ENCODE data around the gene FYN.

FYN gene

GRCh38 chr6:111761212-111761611 lies 112.0 kb downstream of the FYN start:
- no peak overlapping the region for H3K27ac ChIP-seq
- peak; percentile 27 for DNase-seq
- no peak for TF ChIP-seq CTCF (IDR thresholded peaks at IDR 0.05; ENCODE audit: low read depth, low read length)
- no peaks in the 10 kb centered on the region for H3K36me3 ChIP-seq
- H3K27me3 ChIP-seq (ENCODE audit: insufficient read depth, low read depth, severe bottlenecking) = no peaks in the 10 kb centered on the region
- no peaks in the 10 kb centered on the region for H3K9me3 ChIP-seq (ENCODE audit: severe bottlenecking)
- no peak overlapping the region for H3K4me3 ChIP-seq (ENCODE audit: low read depth, low read length)

GRCh38 chr6:111759836-111760785 lies 113.1 kb downstream of the FYN start:
- no peak for TF ChIP-seq CTCF (IDR thresholded peaks at IDR 0.05; ENCODE audit: low read depth, low read length)
- no peak for DNase-seq
- no peak overlapping the region for H3K27ac ChIP-seq
- no peaks in the 10 kb centered on the region for H3K36me3 ChIP-seq
- H3K9me3 ChIP-seq (ENCODE audit: severe bottlenecking) = no peaks in the 10 kb centered on the region
- no peaks in the 10 kb centered on the region for H3K27me3 ChIP-seq (ENCODE audit: insufficient read depth, low read depth, severe bottlenecking)
- no peak overlapping the region for H3K4me3 ChIP-seq (ENCODE audit: low read depth, low read length)

- Histone ChIP-seq H3K9me3 (ENCODE audit: severe bottlenecking) (no peaks in the 10 kb centered on the region), H3K27me3 (ENCODE audit: insufficient read depth, low read depth, severe bottlenecking) (no peaks in the 10 kb centered on the region), H3K36me3 (no peaks in the 10 kb centered on the region), H3K4me3 (ENCODE audit: low read depth, low read length) (no peak overlapping the region), H3K27ac (no peak overlapping the region)
- no peak for DNase-seq
- no peak for TF ChIP-seq CTCF (IDR thresholded peaks at IDR 0.05; ENCODE audit: low read depth, low read length)
These were observed 113.9 kb downstream of the FYN start for GRCh38 chr6:111759331-111759835.

GRCh38 chr6:111758608-111759329 lies 114.5 kb downstream of the FYN start:
- no peak for TF ChIP-seq CTCF (IDR thresholded peaks at IDR 0.05; ENCODE audit: low read depth, low read length)
- H3K27ac ChIP-seq = no peak overlapping the region
- no peaks in the 10 kb centered on the region for H3K9me3 ChIP-seq (ENCODE audit: severe bottlenecking)
- DNase-seq = no peak
- H3K27me3 ChIP-seq (ENCODE audit: insufficient read depth, low read depth, severe bottlenecking) = no peaks in the 10 kb centered on the region
- H3K4me3 ChIP-seq (ENCODE audit: low read depth, low read length) = no peak overlapping the region
- no peaks in the 10 kb centered on the region for H3K36me3 ChIP-seq

GRCh38 chr6:111757342-111757741 lies 115.9 kb downstream of the FYN start:
- no peaks in the 10 kb centered on the region for H3K9me3 ChIP-seq (ENCODE audit: severe bottlenecking)
- H3K27ac ChIP-seq = no peak overlapping the region
- no peak for DNase-seq
- no peaks in the 10 kb centered on the region for H3K27me3 ChIP-seq (ENCODE audit: insufficient read depth, low read depth, severe bottlenecking)
- no peak for TF ChIP-seq CTCF (IDR thresholded peaks at IDR 0.05; ENCODE audit: low read depth, low read length)
- H3K4me3 ChIP-seq (ENCODE audit: low read depth, low read length) = no peak overlapping the region
- no peaks in the 10 kb centered on the region for H3K36me3 ChIP-seq
